Measurements from ENCODE around the gene MAMLD1. TPM values are rescaled to one million over a fixed set of nuclear protein-coding genes. Genes with fewer than 3 reads are reported as not detected.

Gene MAMLD1
- polyA plus RNA-seq, 1 donor (not counting 4 experiments of a cell fraction or from before 2014, with no cell fraction given) = 0.98 TPM

GRCh38 chrX:150375243-150375770 lies 12.2 kb downstream of the MAMLD1 start:
- Histone ChIP-seq H3K9me3 (ENCODE audit: control insufficient read depth, low read depth, low read length) (no peaks in the 10 kb centered on the region), H3K4me1 (ENCODE audit: control insufficient read depth, extremely low read depth, insufficient read depth, low read length) (peaks cover 6% of the 10 kb centered on the region), H2AFZ (ENCODE audit: control insufficient read depth, low read length) (no peak overlapping the region), H3K27me3 (ENCODE audit: control insufficient read depth, extremely low read depth, insufficient read depth, low read length) (no peaks in the 10 kb centered on the region), H3K4me3 (ENCODE audit: control insufficient read depth in 2 of 3, extremely low read depth in 1 of 3, insufficient read depth in 2 of 3, low read depth in 1 of 3, low read length in 3 of 3) (no peak overlapping the region), H3K9me1 (ENCODE audit: control insufficient read depth, extremely low read depth, insufficient read depth, low read length) (no peaks in the 10 kb centered on the region), H3K36me3 (ENCODE audit: control insufficient read depth in 2 of 2, extremely low read depth in 1 of 2, insufficient read depth in 2 of 2, low read length in 2 of 2) (no peaks in the 10 kb centered on the region), H3K4me2 (ENCODE audit: control insufficient read depth, extremely low read depth, insufficient read depth, low read depth, low read length) (no peak overlapping the region), H3K9ac (ENCODE audit: control insufficient read depth, extremely low read depth, insufficient read depth, low read length) (no peak overlapping the region), H4K20me1 (ENCODE audit: control insufficient read depth, extremely low read depth, insufficient read depth, low read length) (no peaks in the 10 kb centered on the region), H3K79me2 (ENCODE audit: control insufficient read depth, insufficient read depth, low read length) (no peaks in the 10 kb centered on the region), H3K27ac (ENCODE audit: control insufficient read depth, insufficient read depth, low read length) (no peak overlapping the region)
- DNase-seq (ENCODE audit: low read depth, low spot score) = no peak
- TF ChIP-seq, protein P1, sequence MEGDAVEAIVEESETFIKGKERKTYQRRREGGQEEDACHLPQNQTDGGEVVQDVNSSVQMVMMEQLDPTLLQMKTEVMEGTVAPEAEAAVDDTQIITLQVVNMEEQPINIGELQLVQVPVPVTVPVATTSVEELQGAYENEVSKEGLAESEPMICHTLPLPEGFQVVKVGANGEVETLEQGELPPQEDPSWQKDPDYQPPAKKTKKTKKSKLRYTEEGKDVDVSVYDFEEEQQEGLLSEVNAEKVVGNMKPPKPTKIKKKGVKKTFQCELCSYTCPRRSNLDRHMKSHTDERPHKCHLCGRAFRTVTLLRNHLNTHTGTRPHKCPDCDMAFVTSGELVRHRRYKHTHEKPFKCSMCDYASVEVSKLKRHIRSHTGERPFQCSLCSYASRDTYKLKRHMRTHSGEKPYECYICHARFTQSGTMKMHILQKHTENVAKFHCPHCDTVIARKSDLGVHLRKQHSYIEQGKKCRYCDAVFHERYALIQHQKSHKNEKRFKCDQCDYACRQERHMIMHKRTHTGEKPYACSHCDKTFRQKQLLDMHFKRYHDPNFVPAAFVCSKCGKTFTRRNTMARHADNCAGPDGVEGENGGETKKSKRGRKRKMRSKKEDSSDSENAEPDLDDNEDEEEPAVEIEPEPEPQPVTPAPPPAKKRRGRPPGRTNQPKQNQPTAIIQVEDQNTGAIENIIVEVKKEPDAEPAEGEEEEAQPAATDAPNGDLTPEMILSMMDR (optimal IDR thresholded peaks at IDR 0.05 in 1 of 3, IDR thresholded peaks at IDR 0.05 in 1 of 3, conservative IDR thresholded peaks at IDR 0.05 in 1 of 3; ENCODE audit: extremely low read depth in 1 of 3, insufficient read depth in 2 of 3, low read length in 3 of 3) = no peak
- no peak for TF ChIP-seq EZH2 (IDR thresholded peaks at IDR 0.05; ENCODE audit: low read length)
- dilution Hi-C loops (cut with MboI; ENCODE audit: extremely low pct_ligation_motif_present, low sequenced_read_pairs) = no loop called here
- FAIRE-seq = no peak

DNA sequence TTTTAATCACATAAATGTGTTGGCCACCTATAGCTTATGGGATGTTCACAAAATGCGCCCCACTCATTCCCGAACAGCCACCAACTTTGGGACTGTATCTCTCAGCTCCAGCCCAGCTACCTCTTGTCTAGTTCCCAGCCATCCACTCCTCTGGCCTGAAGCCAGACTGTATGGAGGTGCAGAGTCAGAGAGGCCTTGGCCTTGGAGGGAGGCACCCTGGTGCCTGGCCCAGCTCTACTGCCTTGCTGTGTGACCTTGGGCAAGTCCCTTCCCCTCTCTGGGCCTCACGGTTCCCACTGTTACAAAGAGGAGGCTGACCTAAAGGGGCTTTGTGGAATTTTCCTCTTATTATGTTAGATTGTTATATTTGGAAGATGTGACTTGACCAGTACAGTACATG lies 13.9 kb downstream of the MAMLD1 start:
- H3K9ac ChIP-seq (ENCODE audit: control insufficient read depth, extremely low read depth, insufficient read depth, low read length) = no peak overlapping the region
- H3K9me3 ChIP-seq (ENCODE audit: control insufficient read depth, low read depth, low read length) = no peaks in the 10 kb centered on the region
- no peak overlapping the region for H2AFZ ChIP-seq (ENCODE audit: control insufficient read depth, low read length)
- H3K27me3 ChIP-seq (ENCODE audit: control insufficient read depth, extremely low read depth, insufficient read depth, low read length) = no peaks in the 10 kb centered on the region
- no peaks in the 10 kb centered on the region for H3K36me3 ChIP-seq (ENCODE audit: control insufficient read depth in 2 of 2, extremely low read depth in 1 of 2, insufficient read depth in 2 of 2, low read length in 2 of 2)
- FAIRE-seq = no peak
- H4K20me1 ChIP-seq (ENCODE audit: control insufficient read depth, extremely low read depth, insufficient read depth, low read length) = no peaks in the 10 kb centered on the region
- H3K9me1 ChIP-seq (ENCODE audit: control insufficient read depth, extremely low read depth, insufficient read depth, low read length) = no peaks in the 10 kb centered on the region
- no peaks in the 10 kb centered on the region for H3K79me2 ChIP-seq (ENCODE audit: control insufficient read depth, insufficient read depth, low read length)
- H3K4me3 ChIP-seq (ENCODE audit: control insufficient read depth in 2 of 3, extremely low read depth in 1 of 3, insufficient read depth in 2 of 3, low read depth in 1 of 3, low read length in 3 of 3) = no peak overlapping the region
- no peak overlapping the region for H3K4me2 ChIP-seq (ENCODE audit: control insufficient read depth, extremely low read depth, insufficient read depth, low read depth, low read length)
- no peak overlapping the region for H3K27ac ChIP-seq (ENCODE audit: control insufficient read depth, insufficient read depth, low read length)
- no peak for DNase-seq (ENCODE audit: low read depth, low spot score)
- TF ChIP-seq, protein P1 (optimal IDR thresholded peaks at IDR 0.05 in 1 of 3, IDR thresholded peaks at IDR 0.05 in 1 of 3, conservative IDR thresholded peaks at IDR 0.05 in 1 of 3; ENCODE audit: extremely low read depth in 1 of 3, insufficient read depth in 2 of 3, low read length in 3 of 3) = no peak
- no peak for TF ChIP-seq EZH2 (IDR thresholded peaks at IDR 0.05; ENCODE audit: low read length)
- dilution Hi-C loops (cut with MboI; ENCODE audit: extremely low pct_ligation_motif_present, low sequenced_read_pairs) = no loop called here
- H3K4me1 ChIP-seq (ENCODE audit: control insufficient read depth, extremely low read depth, insufficient read depth, low read length) = peaks cover 6% of the 10 kb centered on the region

Measured in keratinocyte (primary cell).